ENCODE measurements around the gene TMCO4. TPM values are rescaled to one million over a fixed set of nuclear protein-coding genes. Genes with fewer than 3 reads are reported as not detected.
"Not testable (repeated sequence)": the region's sequence is repeated elsewhere in the genome, so short reads cannot be mapped to it uniquely, and the experiment has no call there.

TMCO4 gene
- total RNA-seq, 1 donor from 2014 or later: 10.0 TPM

DNA sequence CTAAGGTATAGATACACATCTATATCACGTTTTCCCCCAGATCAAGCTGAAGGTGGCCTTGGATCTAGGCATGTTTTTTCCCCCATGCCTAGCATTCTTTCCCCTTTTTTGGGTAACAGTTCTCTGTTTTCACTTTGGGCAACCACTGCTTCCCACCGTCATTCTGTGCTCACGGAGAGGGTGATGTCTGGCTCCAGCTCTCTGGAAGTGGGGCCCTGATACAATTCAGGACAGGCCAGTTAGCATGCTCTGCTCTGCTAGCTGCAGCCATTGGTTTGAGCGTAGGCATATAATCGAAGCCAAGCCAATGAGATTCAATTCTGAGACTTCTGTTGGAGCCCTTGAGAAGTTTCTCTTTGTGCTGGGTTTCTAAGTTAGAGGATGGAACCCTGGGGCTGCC is 17.4 kb upstream of the TMCO4 start:
- Mint-ChIP-seq H3K27ac (ENCODE audit: unreplicated experiment) (no peak overlapping the region), H3K4me1 (ENCODE audit: low read depth) (no peaks in the 10 kb centered on the region), H3K27me3 (ENCODE audit: low read depth) (no peaks in the 10 kb centered on the region), H3K4me3 (ENCODE audit: unreplicated experiment) (no peak overlapping the region), H3K9me3 (ENCODE audit: low read depth) (no peaks in the 10 kb centered on the region), H3K36me3 (ENCODE audit: low read depth) (no peaks in the 10 kb centered on the region)
- TF ChIP-seq, protein P1, sequence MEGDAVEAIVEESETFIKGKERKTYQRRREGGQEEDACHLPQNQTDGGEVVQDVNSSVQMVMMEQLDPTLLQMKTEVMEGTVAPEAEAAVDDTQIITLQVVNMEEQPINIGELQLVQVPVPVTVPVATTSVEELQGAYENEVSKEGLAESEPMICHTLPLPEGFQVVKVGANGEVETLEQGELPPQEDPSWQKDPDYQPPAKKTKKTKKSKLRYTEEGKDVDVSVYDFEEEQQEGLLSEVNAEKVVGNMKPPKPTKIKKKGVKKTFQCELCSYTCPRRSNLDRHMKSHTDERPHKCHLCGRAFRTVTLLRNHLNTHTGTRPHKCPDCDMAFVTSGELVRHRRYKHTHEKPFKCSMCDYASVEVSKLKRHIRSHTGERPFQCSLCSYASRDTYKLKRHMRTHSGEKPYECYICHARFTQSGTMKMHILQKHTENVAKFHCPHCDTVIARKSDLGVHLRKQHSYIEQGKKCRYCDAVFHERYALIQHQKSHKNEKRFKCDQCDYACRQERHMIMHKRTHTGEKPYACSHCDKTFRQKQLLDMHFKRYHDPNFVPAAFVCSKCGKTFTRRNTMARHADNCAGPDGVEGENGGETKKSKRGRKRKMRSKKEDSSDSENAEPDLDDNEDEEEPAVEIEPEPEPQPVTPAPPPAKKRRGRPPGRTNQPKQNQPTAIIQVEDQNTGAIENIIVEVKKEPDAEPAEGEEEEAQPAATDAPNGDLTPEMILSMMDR (IDR thresholded peaks at IDR 0.05): no peak
- no peak for DNase-seq (ENCODE audit: low spot score)

DNA sequence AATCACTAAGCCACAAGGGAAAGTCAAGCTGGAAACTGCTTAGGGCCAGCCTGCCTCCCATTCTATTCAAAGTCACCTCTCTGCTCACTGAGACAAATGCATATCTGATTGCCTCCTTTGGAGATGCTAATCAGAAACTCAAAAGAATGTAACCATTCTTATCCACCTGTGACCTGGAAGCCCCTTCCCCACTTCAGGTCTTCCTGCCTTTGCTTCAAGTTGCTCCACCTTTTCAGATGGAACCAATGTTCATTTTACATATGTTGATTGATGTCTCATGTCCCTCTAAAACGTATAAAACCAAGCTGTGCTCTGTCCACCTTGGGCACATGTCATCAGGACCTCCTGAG is 17.0 kb upstream of the TMCO4 start:
- not testable (repeated sequence) for DNase-seq (ENCODE audit: low spot score); H3K9me3 Mint-ChIP-seq (ENCODE audit: low read depth); H3K27me3 Mint-ChIP-seq (ENCODE audit: low read depth); H3K4me1 Mint-ChIP-seq (ENCODE audit: low read depth); H3K36me3 Mint-ChIP-seq (ENCODE audit: low read depth); H3K4me3 Mint-ChIP-seq (ENCODE audit: unreplicated experiment); H3K27ac Mint-ChIP-seq (ENCODE audit: unreplicated experiment)

DNA sequence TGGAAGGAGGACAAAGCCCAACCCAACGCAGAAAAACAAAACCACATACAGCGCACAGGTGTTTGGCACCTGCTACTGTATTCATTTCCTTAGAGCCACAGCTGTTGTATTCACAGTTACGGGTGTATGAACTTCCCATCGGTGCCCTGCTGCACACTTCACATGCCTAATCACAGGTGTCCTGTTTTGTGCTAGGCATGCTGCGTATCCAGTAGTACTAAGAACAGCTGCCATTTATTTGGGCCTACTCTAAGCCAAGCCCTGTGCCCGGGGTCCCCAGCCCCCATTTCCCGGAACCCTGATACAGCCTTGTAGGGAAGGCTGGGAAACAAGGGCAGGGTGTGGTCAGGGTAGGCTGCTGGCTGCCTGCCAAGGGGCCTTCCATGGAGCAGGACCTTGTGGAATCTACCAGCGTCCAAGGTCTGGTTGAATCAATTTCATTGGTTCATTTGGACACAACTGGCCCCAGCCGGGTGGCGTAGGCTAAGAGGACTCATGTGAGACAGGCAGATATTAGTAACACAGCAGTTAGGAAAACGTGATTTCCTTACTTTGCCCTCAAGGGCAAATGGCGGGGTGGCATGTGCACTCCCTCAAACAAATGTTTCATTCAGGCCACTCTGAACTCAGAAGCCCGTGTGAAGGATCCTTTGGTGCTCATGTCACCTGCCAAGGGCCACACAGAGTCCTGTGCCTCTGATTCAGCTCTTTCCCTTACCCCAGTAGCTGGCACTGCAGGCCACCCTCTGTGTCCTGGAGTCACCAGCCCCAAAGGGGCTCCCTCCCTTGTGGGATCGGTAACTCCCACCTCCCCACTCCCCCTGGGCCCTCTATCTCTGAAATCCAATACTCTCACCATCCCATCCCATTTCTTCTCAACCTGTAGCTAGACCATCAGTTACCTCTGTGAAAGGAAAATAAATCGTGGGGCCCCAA is 16.4 kb upstream of the TMCO4 start:
- DNase-seq (ENCODE audit: low spot score): no peak
- no peak overlapping the region for H3K27ac Mint-ChIP-seq (ENCODE audit: unreplicated experiment)

DNA sequence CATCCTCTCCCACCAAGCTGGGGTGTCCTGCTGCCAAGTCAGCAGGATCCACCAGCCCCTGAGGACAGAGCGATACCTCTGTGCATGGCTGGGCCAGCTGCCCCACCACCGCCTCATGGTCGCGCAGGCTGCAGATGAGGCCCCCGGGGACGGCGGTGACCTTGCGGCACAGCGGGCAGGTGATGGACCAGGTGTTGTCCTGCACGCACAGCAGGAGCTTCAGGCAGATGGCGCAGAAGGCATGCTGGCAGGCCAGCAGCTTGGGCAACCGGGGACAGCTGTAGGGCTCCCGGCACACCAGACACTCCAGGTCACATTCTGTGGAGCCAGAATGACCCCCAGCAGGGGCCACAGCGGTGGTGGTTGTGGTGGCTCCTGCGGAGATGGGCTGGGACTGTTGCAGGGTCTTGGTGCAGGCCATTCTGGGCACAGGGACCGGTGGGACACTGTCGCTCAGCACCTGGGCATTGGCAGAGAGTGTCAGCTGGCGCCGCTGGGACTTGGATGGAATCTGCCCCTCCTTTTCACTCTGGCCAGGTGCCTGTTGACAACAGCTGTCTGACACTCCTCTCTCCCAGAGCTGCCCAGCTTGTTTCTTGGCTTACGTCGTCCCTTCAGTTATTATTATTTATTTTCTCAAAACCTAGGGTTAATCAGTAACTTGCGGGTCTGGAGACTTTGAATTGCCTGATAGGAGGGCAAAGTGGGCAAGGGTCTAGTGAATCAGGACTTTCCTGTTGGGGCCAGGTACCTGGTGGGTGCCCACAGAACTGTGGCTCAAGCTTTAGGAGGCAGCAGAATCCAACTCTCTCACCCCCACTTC is 15.2 kb upstream of the TMCO4 start, which contains the start of gene RNF186:
Gene RNF186 (minus strand): TSS at position 603 of the 823 bp plus-strand sequence. CDS start 182 bp downstream, at position 421.
- no peak within 1 kb of the TSS for H3K4me3 Mint-ChIP-seq (ENCODE audit: unreplicated experiment)
- TF ChIP-seq, protein P1 (IDR thresholded peaks at IDR 0.05): no peak
- H3K9me3 Mint-ChIP-seq (ENCODE audit: low read depth): no peaks in the 10 kb centered on the region
- no peak for DNase-seq (ENCODE audit: low spot score)
- no peaks in the 10 kb centered on the region for H3K36me3 Mint-ChIP-seq (ENCODE audit: low read depth)
- H3K27ac Mint-ChIP-seq (ENCODE audit: unreplicated experiment): no peak within 1 kb of the TSS
- H3K4me1 Mint-ChIP-seq (ENCODE audit: low read depth): no peaks in the 10 kb centered on the region
- H3K27me3 Mint-ChIP-seq (ENCODE audit: low read depth): no peaks in the 10 kb centered on the region

More for the DNA sequence above, 16.4 kb upstream of the TMCO4 start:
- Mint-ChIP-seq H3K9me3 (ENCODE audit: low read depth) (no peaks in the 10 kb centered on the region), H3K36me3 (ENCODE audit: low read depth) (no peaks in the 10 kb centered on the region), H3K27me3 (ENCODE audit: low read depth) (no peaks in the 10 kb centered on the region), H3K4me1 (ENCODE audit: low read depth) (no peaks in the 10 kb centered on the region), H3K4me3 (ENCODE audit: unreplicated experiment) (no peak overlapping the region)
- TF ChIP-seq, protein P1 (IDR thresholded peaks at IDR 0.05): no peak

DNA sequence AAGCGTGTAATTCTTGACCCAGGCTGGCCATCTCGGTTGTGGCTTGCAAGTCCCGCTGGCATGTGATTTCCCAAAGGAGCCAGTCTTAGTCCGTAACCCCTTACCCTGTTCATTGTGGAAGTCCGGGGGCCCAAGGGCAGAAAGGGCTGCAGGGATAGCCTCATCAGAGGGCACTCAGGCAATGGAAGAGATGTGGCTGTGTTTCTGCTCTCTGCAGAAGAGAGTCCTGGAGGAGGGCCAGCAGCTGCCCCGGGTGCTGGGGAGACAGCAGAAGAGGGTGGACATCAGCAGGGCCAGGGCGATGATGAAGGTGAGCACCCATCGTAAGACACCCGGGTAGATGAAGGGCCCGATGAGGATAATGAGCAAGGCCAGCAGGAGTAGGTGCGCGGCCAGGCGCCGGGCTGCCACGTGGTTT is 14.5 kb upstream of the TMCO4 start:
- DNase-seq (ENCODE audit: low spot score): no peak
- no peak overlapping the region for H3K4me3 Mint-ChIP-seq (ENCODE audit: unreplicated experiment)

More for the DNA sequence above, 14.5 kb upstream of the TMCO4 start:
- TF ChIP-seq, protein P1 (IDR thresholded peaks at IDR 0.05): no peak
- H3K27ac Mint-ChIP-seq (ENCODE audit: unreplicated experiment): no peak overlapping the region
- H3K27me3 Mint-ChIP-seq (ENCODE audit: low read depth): no peaks in the 10 kb centered on the region
- no peaks in the 10 kb centered on the region for H3K36me3 Mint-ChIP-seq (ENCODE audit: low read depth)
- H3K9me3 Mint-ChIP-seq (ENCODE audit: low read depth): peaks cover 2% of the 10 kb centered on the region
- no peaks in the 10 kb centered on the region for H3K4me1 Mint-ChIP-seq (ENCODE audit: low read depth)
